Mesothelial cell of epicardium (in vitro differentiated cells): ENCODE results near the gene TMEM247. TPM values are rescaled to one million over a fixed set of nuclear protein-coding genes. Genes with fewer than 3 reads are reported as not detected.
A peak's percentile ranks its signal among the peaks of the same experiment; 100 is the strongest.

Experiments used
- DNase-seq, 2 experiments: peaks; one replicate each; pipeline ENCODE4 v3.0.0; 2021; ENCODE audit warnings: low spot score in 2 of 2; ENCODE audit not compliant: unreplicated experiment in 2 of 2
- H3K27ac Mint-ChIP-seq: 2 replicates; pipeline ENCODE4 v1.8.0; 2021; ENCODE audit warnings: mixed read lengths
- H3K27me3 Mint-ChIP-seq: 2 replicates; pipeline ENCODE4 v1.8.0; 2021; ENCODE audit warnings: low read depth, mixed read lengths
- H3K36me3 Mint-ChIP-seq: 2 replicates; pipeline ENCODE4 v1.8.0; 2021; ENCODE audit warnings: mixed read lengths
- H3K4me1 Mint-ChIP-seq: 2 replicates; pipeline ENCODE4 v1.8.0; 2021; ENCODE audit warnings: mixed read lengths
- H3K4me3 Mint-ChIP-seq: 2 replicates; pipeline ENCODE4 v1.8.0; 2021; ENCODE audit warnings: mild to moderate bottlenecking, moderate library complexity, mixed read lengths
- H3K9me3 Mint-ChIP-seq: 2 replicates; pipeline ENCODE4 v1.8.0; 2021; ENCODE audit warnings: mixed read lengths
- total RNA-seq: library from RNA; stranded (reverse); gene quantifications from 3 replicates; pipeline ENCODE4 v1.2.1, GENCODE V29; 2021
- TF ChIP-seq, protein P1 (sequence below): fragments of 200-600 bp; sonication (generic); IDR thresholded peaks from one replicate; pipeline ENCODE4 v1.5.0; 2021; ENCODE audit warnings: antibody characterized with exemption; ENCODE audit not compliant: unreplicated experiment

The TMEM247 gene
- total RNA-seq, 1 donor from 2014 or later = not detected

GRCh38 chr2:46458763-46459500 lies 20.4 kb upstream of the TMEM247 start:
- Mint-ChIP-seq H3K9me3 (peaks cover 4% of the 10 kb centered on the region), H3K27ac (no peak overlapping the region), H3K27me3 (no peaks in the 10 kb centered on the region), H3K4me3 (no peak overlapping the region), H3K36me3 (no peaks in the 10 kb centered on the region), H3K4me1 (peaks cover 28% of the 10 kb centered on the region)
- DNase-seq = no peak
- TF ChIP-seq, protein P1, sequence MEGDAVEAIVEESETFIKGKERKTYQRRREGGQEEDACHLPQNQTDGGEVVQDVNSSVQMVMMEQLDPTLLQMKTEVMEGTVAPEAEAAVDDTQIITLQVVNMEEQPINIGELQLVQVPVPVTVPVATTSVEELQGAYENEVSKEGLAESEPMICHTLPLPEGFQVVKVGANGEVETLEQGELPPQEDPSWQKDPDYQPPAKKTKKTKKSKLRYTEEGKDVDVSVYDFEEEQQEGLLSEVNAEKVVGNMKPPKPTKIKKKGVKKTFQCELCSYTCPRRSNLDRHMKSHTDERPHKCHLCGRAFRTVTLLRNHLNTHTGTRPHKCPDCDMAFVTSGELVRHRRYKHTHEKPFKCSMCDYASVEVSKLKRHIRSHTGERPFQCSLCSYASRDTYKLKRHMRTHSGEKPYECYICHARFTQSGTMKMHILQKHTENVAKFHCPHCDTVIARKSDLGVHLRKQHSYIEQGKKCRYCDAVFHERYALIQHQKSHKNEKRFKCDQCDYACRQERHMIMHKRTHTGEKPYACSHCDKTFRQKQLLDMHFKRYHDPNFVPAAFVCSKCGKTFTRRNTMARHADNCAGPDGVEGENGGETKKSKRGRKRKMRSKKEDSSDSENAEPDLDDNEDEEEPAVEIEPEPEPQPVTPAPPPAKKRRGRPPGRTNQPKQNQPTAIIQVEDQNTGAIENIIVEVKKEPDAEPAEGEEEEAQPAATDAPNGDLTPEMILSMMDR = no peak

GRCh38 chr2:46459694-46460093 lies 19.7 kb upstream of the TMEM247 start:
- Mint-ChIP-seq H3K27me3 (no peaks in the 10 kb centered on the region), H3K36me3 (no peaks in the 10 kb centered on the region), H3K4me1 (peaks cover 32% of the 10 kb centered on the region), H3K27ac (peak overlapping the region; percentile 79), H3K9me3 (peaks cover 3% of the 10 kb centered on the region), H3K4me3 (no peak overlapping the region)
- no peak for DNase-seq
- TF ChIP-seq, protein P1 = no peak

DNA sequence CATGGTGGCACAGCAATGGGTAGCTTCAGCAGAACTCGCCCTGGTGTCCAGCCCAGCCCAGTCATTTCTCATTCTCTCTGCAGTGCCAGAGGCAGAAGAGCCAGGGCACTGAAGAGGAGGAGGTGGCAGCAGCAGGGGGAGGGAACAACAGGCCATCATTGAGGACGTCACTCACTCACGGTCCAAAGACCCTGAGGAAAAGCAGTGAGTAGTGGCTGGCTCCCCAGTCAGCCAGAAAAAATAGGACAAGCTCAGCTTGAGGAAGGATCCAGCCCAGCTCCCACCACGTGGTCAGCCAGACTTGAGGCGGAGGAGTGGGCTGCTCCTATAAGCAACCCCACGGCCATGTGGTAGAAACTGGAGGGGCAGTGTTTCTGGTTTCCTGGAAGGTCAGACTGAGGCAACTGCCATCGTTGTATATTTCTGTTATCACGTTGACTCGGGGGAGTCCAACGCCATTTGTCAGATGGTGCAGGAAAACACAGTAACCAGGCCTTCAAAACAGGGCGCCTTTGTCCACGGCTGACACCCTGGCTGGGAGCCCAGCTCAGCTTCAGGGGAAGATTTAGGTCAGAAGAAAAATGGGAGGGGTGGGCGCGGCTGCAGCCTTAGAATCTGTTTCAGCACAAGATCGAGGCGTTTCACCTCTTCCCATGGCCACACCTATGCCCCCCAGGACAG lies 19.0 kb upstream of the TMEM247 start:
- Mint-ChIP-seq H3K27me3 (no peaks in the 10 kb centered on the region), H3K9me3 (no peaks in the 10 kb centered on the region), H3K4me1 (peaks cover 32% of the 10 kb centered on the region), H3K4me3 (no peak overlapping the region), H3K36me3 (no peaks in the 10 kb centered on the region), H3K27ac (peak overlapping the region; percentile 79)
- TF ChIP-seq, protein P1 = no peak
- DNase-seq = peak; percentile 35 to 64

GRCh38 chr2:46461011-46461674 lies 18.2 kb upstream of the TMEM247 start:
- no peaks in the 10 kb centered on the region for H3K27me3 Mint-ChIP-seq
- H3K4me1 Mint-ChIP-seq = peaks cover 32% of the 10 kb centered on the region
- peak in 1 of 2 experiments; percentile 83 for DNase-seq
- no peaks in the 10 kb centered on the region for H3K36me3 Mint-ChIP-seq
- H3K27ac Mint-ChIP-seq = peak overlapping the region; percentile 79
- H3K9me3 Mint-ChIP-seq = no peaks in the 10 kb centered on the region
- TF ChIP-seq, protein P1 = peak; percentile 97
- H3K4me3 Mint-ChIP-seq = no peak overlapping the region

- no peak for DNase-seq
- Mint-ChIP-seq H3K27me3 (no peaks in the 10 kb centered on the region), H3K36me3 (no peaks in the 10 kb centered on the region), H3K27ac (no peak overlapping the region), H3K4me3 (no peak overlapping the region), H3K9me3 (no peaks in the 10 kb centered on the region), H3K4me1 (peaks cover 32% of the 10 kb centered on the region)
- TF ChIP-seq, protein P1 = no peak
Measured at GRCh38 chr2:46461709-46462171, 17.6 kb upstream of the TMEM247 start.
